Activated T-helper 9 cell treated with anti-CD3 and anti-CD28 coated beads, Interleukin-2, amount 50 U/mL, for 16 hours (primary cell): ENCODE data around the gene MYOZ1.

Source experiments
- DNase-seq: peaks from one replicate; pipeline ENCODE4 v3.0.0-alpha.2; 2020; ENCODE audit warnings: low read depth

MYOZ1 gene

GRCh38 chr10:73597346-73597745 is 43.9 kb downstream of the MYOZ1 start:
- no peak for DNase-seq

- DNase-seq = no peak
Measured at GRCh38 chr10:73593812-73594211, 47.5 kb downstream of the MYOZ1 start.

GRCh38 chr10:73593110-73593509 is 48.2 kb downstream of the MYOZ1 start:
- no peak for DNase-seq

GRCh38 chr10:73591935-73592699 is 49.2 kb downstream of the MYOZ1 start:
- no peak for DNase-seq

GRCh38 chr10:73590881-73591799 is 50.1 kb downstream of the MYOZ1 start, which contains the start of gene USP54:
Gene USP54 (minus strand): TSS chr10:73591342. CDS start chr10:73575658, 15,684 bp downstream.
- DNase-seq = no peak

- DNase-seq = no peak
Measured at GRCh38 chr10:73589563-73590126, 51.6 kb downstream of the MYOZ1 start.

- no peak for DNase-seq
Measured at GRCh38 chr10:73588656-73589055, 52.6 kb downstream of the MYOZ1 start.

- no peak for DNase-seq
Measured at GRCh38 chr10:73586583-73586984, 54.7 kb downstream of the MYOZ1 start.

GRCh38 chr10:73585327-73585726 is 55.9 kb downstream of the MYOZ1 start:
- DNase-seq = no peak

GRCh38 chr10:73584737-73585136 is 56.5 kb downstream of the MYOZ1 start:
- no peak for DNase-seq

GRCh38 chr10:73581918-73582317 is 59.4 kb downstream of the MYOZ1 start:
- DNase-seq = no peak
